B cell (primary cell): ENCODE measurements around the gene TP53TG5. TPM values are rescaled to one million over a fixed set of nuclear protein-coding genes. Genes with fewer than 3 reads are reported as not detected.

Experiments
- ATAC-seq: fragments of 200-7000 bp; cut with Tn5 transposase; one replicate; pipeline ENCODE4 v1.10.0; 2021; ENCODE audit warnings: low read depth, mild to moderate bottlenecking, moderate number of reproducible peaks, moderate library complexity
- CTCF ChIA-PET: fragments of 350-600 bp; sonication (Branson Sonifier 250); formaldehyde crosslinking; loops from one replicate; lab custom pipeline; 2021; ENCODE audit warnings: antibody characterized with exemption, inconsistent platforms; lab: Charles Lee
- POLR2A ChIA-PET: fragments of 350-600 bp; sonication (Branson Sonifier 250); formaldehyde crosslinking; loops from one replicate; lab custom pipeline; 2021; ENCODE audit warnings: antibody characterized with exemption; lab: Charles Lee
- DNase-seq: peaks from one replicate; pipeline ENCODE4 v3.0.0; 2013
- H2AFZ ChIP-seq: 2 replicates; pipeline ENCODE4 v1.6.1; 2012; ENCODE audit warnings: mild to moderate bottlenecking, low read depth, low read length; ENCODE audit not compliant: insufficient read depth, poor library complexity, severe bottlenecking
- H3K27ac ChIP-seq, 2 donors: 1 replicate in 1 of 2; 2 replicates in 1 of 2; pipeline ENCODE4 v1.5.1; 2012 to 2013; ENCODE audit warnings: low read length in 2 of 2, mild to moderate bottlenecking in 2 of 2, moderate library complexity in 1 of 2
- H3K27me3 ChIP-seq, 4 experiments: fragments of 200-600 bp in 1 of 4; sonication (generic) in 1 of 4; replicated peaks in 1 of 4; 1 replicate in 2 of 4; 2 replicates in 2 of 4; pipeline versions ENCODE4 v1.6.1 to v1.7.0; 2013 to 2016; ENCODE audit warnings: low read length in 3 of 4, mild to moderate bottlenecking in 2 of 4, mixed read lengths in 1 of 4, moderate library complexity in 1 of 4; ENCODE audit not compliant: insufficient read depth in 4 of 4, control insufficient read depth in 3 of 4; ENCODE audit errors: control extremely low read depth in 1 of 4
- H3K36me3 ChIP-seq, 2 experiments: replicated peaks in 1 of 2; 1 replicate in 1 of 2; 2 replicates in 1 of 2; pipeline versions ENCODE4 v1.6.1 to v1.7.1; 2013; ENCODE audit warnings: low read length in 1 of 2; ENCODE audit not compliant: insufficient read depth in 2 of 2, control insufficient read depth in 1 of 2; ENCODE audit errors: control extremely low read depth in 1 of 2, extremely low read depth in 1 of 2
- H3K4me1 ChIP-seq, 2 donors: fragments of 200-600 bp in 1 of 2; sonication (generic) in 1 of 2; 1 replicate in 1 of 2; 2 replicates in 1 of 2; pipeline versions ENCODE4 v1.5.1 to v1.6.1; 2013 to 2017; ENCODE audit warnings: low read length in 2 of 2; ENCODE audit not compliant: control insufficient read depth in 2 of 2, insufficient read depth in 2 of 2
- H3K4me2 ChIP-seq: replicated peaks from 2 replicates; pipeline ENCODE3; 2012; ENCODE audit warnings: mild to moderate bottlenecking, low read depth, low read length; ENCODE audit not compliant: poor library complexity, severe bottlenecking
- H3K4me3 ChIP-seq, 5 experiments: fragments of 200-600 bp in 1 of 5; sonication (generic) in 1 of 5; 1 replicate in 3 of 5; 2 replicates in 2 of 5; pipeline versions ENCODE4 v1.5.1 to v1.7.0; 2011 to 2016; ENCODE audit warnings: low read length in 4 of 5, mild to moderate bottlenecking in 4 of 5, low read depth in 2 of 5, control low read depth in 1 of 5, moderate library complexity in 1 of 5; ENCODE audit not compliant: insufficient read depth in 1 of 5; ENCODE audit errors: control extremely low read depth in 1 of 5, extremely low read depth in 1 of 5
- H3K79me2 ChIP-seq: fragments of 200-600 bp; sonication (generic); one replicate; pipeline ENCODE4 v1.6.0; 2016; ENCODE audit warnings: low read length; ENCODE audit not compliant: control insufficient read depth, insufficient read depth
- H3K9ac ChIP-seq: fragments of 200-600 bp; sonication (generic); 2 replicates; pipeline ENCODE4 v1.6.1; 2017; ENCODE audit warnings: mild to moderate bottlenecking, low read length, moderate library complexity
- H3K9me3 ChIP-seq, 3 donors: one replicate each; pipeline versions ENCODE4 v1.6.1 to v1.7.1; 2013; ENCODE audit warnings: low read length in 2 of 3; ENCODE audit not compliant: control insufficient read depth in 2 of 3, insufficient read depth in 1 of 3; ENCODE audit errors: control extremely low read depth in 1 of 3
- H4K20me1 ChIP-seq: 2 replicates; pipeline ENCODE4 v1.6.0; 2012; ENCODE audit warnings: mild to moderate bottlenecking, low read length; ENCODE audit not compliant: insufficient read depth, control insufficient read depth, poor library complexity, severe bottlenecking
- H3K27ac Mint-ChIP-seq: one replicate; pipeline ENCODE4 v1.8.0; 2021; ENCODE audit warnings: mixed read lengths
- H3K27me3 Mint-ChIP-seq: one replicate; pipeline ENCODE4 v1.8.0; 2021; ENCODE audit warnings: mixed read lengths
- H3K4me1 Mint-ChIP-seq: one replicate; pipeline ENCODE4 v1.8.0; 2021; ENCODE audit warnings: mixed read lengths
- H3K4me3 Mint-ChIP-seq: one replicate; pipeline ENCODE4 v1.8.0; 2021; ENCODE audit warnings: mixed read lengths
- H3K9me3 Mint-ChIP-seq: one replicate; pipeline ENCODE4 v1.8.0; 2022; ENCODE audit warnings: mixed read lengths; ENCODE audit not compliant: insufficient read depth
- CTCF ChIP-seq: fragments of 200-600 bp; IDR thresholded peaks from one replicate; pipeline ENCODE4 v1.8.0; 2022; ENCODE audit warnings: antibody characterized with exemption, mild to moderate bottlenecking
- EZH2 ChIP-seq: IDR thresholded peaks from 2 replicates; pipeline ENCODE4 v1.6.1; 2012; ENCODE audit warnings: borderline replicate concordance, low read depth, mild to moderate bottlenecking, moderate library complexity, low read length; ENCODE audit not compliant: insufficient read depth, poor library complexity, severe bottlenecking
- WGBS: methylation state at CpG from one replicate; pipeline ENCODE4 v1.1.5; 2013; ENCODE audit warnings: missing lambda C conversion rate; ENCODE audit not compliant: insufficient coverage; 5-methylcytosine and 5-hydroxymethylcytosine counted together
- intact Hi-C: fragments of 100-400 bp; cut with micrococcal nuclease; formaldehyde crosslinking; loops from one replicate; pipeline ENCODE4 v1.10.0; 2022
- polyA plus RNA-seq: library from polyadenylated mRNA; depleted of rRNA; stranded (reverse); fragments of >200 nt; gene quantifications from 2 replicates; pipeline ENCODE4 v1.2.3, GENCODE V29; 2012
- total RNA-seq, 2 donors: library from RNA; stranded (reverse); fragments of 120-200 nt in 1 of 2; gene quantifications; 1 replicate in 1 of 2; 2 replicates in 1 of 2; pipeline versions ENCODE4 v1.2.3 to v1.2.4, GENCODE V29; 2013 to 2022

Gene TP53TG5
- total and polyA plus RNA-seq, 2 donors (not counting 1 experiment from before 2014, with no cell fraction given), result not detected

- intact Hi-C loops, result no loop called here
- Histone ChIP-seq H4K20me1 (no peaks in the 10 kb centered on the region), H3K4me2 (no peak overlapping the region), H3K9ac (no peak overlapping the region), H3K4me3 (no peak overlapping the region), H3K27ac (no peak overlapping the region), H3K79me2 (no peaks in the 10 kb centered on the region), H3K9me3 (no peaks in the 10 kb centered on the region), H2AFZ (no peak overlapping the region), H3K4me1 (peaks cover 9 to 10% of the 10 kb centered on the region in 2 donors), H3K27me3 (peaks cover 0 to 26% (median 1%) of the 10 kb centered on the region in 4 experiments), H3K36me3 (no peaks in the 10 kb centered on the region)
- ChIA-PET POLR2A (no interaction called here), CTCF (interaction anchor here (0.8 to 1.8 kb wide), 3 partner anchors 20 to 108 kb away, joined by 3 to 4 read pairs (median 3); partner anchors contain the start of gene SYS1)
- peaks cover 19% of the 10 kb centered on the region for H3K27me3 Mint-ChIP-seq
- whole genome bisulfite sequencing, result 86% methylated on average over 15 of the region's 16 CpGs
- no peaks in the 10 kb centered on the region for H3K9me3 Mint-ChIP-seq
- TF ChIP-seq CTCF, result no peak
- TF ChIP-seq EZH2, result no peak
- H3K4me3 Mint-ChIP-seq, result no peak overlapping the region
- ATAC-seq (no peak), DNase-seq (no peak)
- no peak overlapping the region for H3K27ac Mint-ChIP-seq
- H3K4me1 Mint-ChIP-seq, result no peaks in the 10 kb centered on the region
Measured at GRCh38 chr20:45341939-45342854, 35.9 kb downstream of the TP53TG5 start.

- Histone ChIP-seq H3K27ac (no peak overlapping the region), H4K20me1 (no peaks in the 10 kb centered on the region), H3K9ac (no peak overlapping the region), H3K4me3 (no peak overlapping the region), H3K27me3 (peaks cover 0 to 23% (median 0%) of the 10 kb centered on the region in 4 experiments), H2AFZ (no peak overlapping the region), H3K4me1 (peaks cover 7% of the 10 kb centered on the region in 2 donors), H3K9me3 (no peaks in the 10 kb centered on the region), H3K4me2 (no peak overlapping the region), H3K79me2 (no peaks in the 10 kb centered on the region), H3K36me3 (no peaks in the 10 kb centered on the region)
- 93% methylated on average over 3 of the region's 3 CpGs for WGBS
- Mint-ChIP-seq H3K27ac (no peak overlapping the region), H3K9me3 (no peaks in the 10 kb centered on the region), H3K4me1 (no peaks in the 10 kb centered on the region), H3K27me3 (peaks cover 16% of the 10 kb centered on the region), H3K4me3 (no peak overlapping the region)
- ChIA-PET POLR2A (no interaction called here), CTCF (interaction anchor here (0.8 to 1.8 kb wide), 3 partner anchors 21 to 109 kb away, joined by 3 to 4 read pairs (median 3); partner anchors contain the start of gene SYS1)
- DNase-seq, result no peak
- no peak for ATAC-seq
- TF ChIP-seq CTCF (no peak), EZH2 (no peak)
- intact Hi-C loops, result no loop called here
Measured at GRCh38 chr20:45341579-45341938, 36.6 kb downstream of the TP53TG5 start.
